Amniotic epithelial cell (primary cell): ENCODE data around the gene KCNE3.
A peak's percentile ranks its signal among the peaks of the same experiment; 100 is the strongest.

Experiments used
- DNase-seq: peaks from one replicate; pipeline ENCODE4 v3.0.0-alpha.2; 2010; ENCODE audit warnings: low read depth

Gene KCNE3

GRCh38 chr11:74471668-74472429, 4.5 kb upstream of the KCNE3 start:
- DNase-seq = no peak

- no peak for DNase-seq
Observed at GRCh38 chr11:74471037-74471436, 3.7 kb upstream of the KCNE3 start.

- DNase-seq = no peak
Observed at GRCh38 chr11:74470526-74470925, 3.2 kb upstream of the KCNE3 start.

- no peak for DNase-seq
Observed at GRCh38 chr11:74468936-74469335, 1.6 kb upstream of the KCNE3 start.

GRCh38 chr11:74468521-74468920, 1.2 kb upstream of the KCNE3 start:
- no peak for DNase-seq

GRCh38 chr11:74468058-74468457, 709 bp upstream of the KCNE3 start:
- no peak for DNase-seq

- no peak for DNase-seq
Observed at GRCh38 chr11:74465291-74465708, 2.0 kb downstream of the KCNE3 start.

GRCh38 chr11:74464746-74465145, 2.6 kb downstream of the KCNE3 start:
- DNase-seq = no peak

GRCh38 chr11:74463216-74463615, 4.1 kb downstream of the KCNE3 start:
- no peak for DNase-seq

- DNase-seq = no peak
Observed at GRCh38 chr11:74462631-74463030, 4.7 kb downstream of the KCNE3 start.

GRCh38 chr11:74462009-74462408, 5.3 kb downstream of the KCNE3 start:
- peak; percentile 75 for DNase-seq

GRCh38 chr11:74460481-74461154, 6.7 kb downstream of the KCNE3 start:
- peak; percentile 79 for DNase-seq

GRCh38 chr11:74460065-74460464, 7.3 kb downstream of the KCNE3 start:
- no peak for DNase-seq

GRCh38 chr11:74459584-74459983, 7.8 kb downstream of the KCNE3 start:
- no peak for DNase-seq

GRCh38 chr11:74457356-74457755, 10.0 kb downstream of the KCNE3 start:
- no peak for DNase-seq

GRCh38 chr11:74453373-74453975, 13.9 kb downstream of the KCNE3 start:
- DNase-seq = peak; percentile 64

- no peak for DNase-seq
Observed at GRCh38 chr11:74452366-74452765, 15.0 kb downstream of the KCNE3 start.

GRCh38 chr11:74450318-74450717, 17.0 kb downstream of the KCNE3 start:
- no peak for DNase-seq

- DNase-seq = peak; percentile 78
Observed at GRCh38 chr11:74449369-74449931, 17.9 kb downstream of the KCNE3 start.

- no peak for DNase-seq
Observed at GRCh38 chr11:74447720-74448119, 19.6 kb downstream of the KCNE3 start.

GRCh38 chr11:74446532-74446938, 20.8 kb downstream of the KCNE3 start:
- DNase-seq = no peak

- DNase-seq = no peak
Observed at GRCh38 chr11:74444173-74444826, 23.0 kb downstream of the KCNE3 start.
